Stimulated activated CD8-positive, alpha-beta memory T cell treated with anti-CD3 and anti-CD28 coated beads, Interleukin-7, amount 100 ng/mL, for 24 hours (primary cell): ENCODE results near the gene TFB2M.
"Not testable (repeated sequence)": the region's sequence is repeated elsewhere in the genome, so short reads cannot be mapped to it uniquely, and the experiment has no call there.

ENCODE experiments used
- DNase-seq: peaks from one replicate; pipeline ENCODE4 v3.0.0-alpha.2; 2020; ENCODE audit warnings: low read depth

Gene TFB2M

GRCh38 chr1:246566128-246566812, at the start of gene TFB2M, which contains the start of gene CNST:
TSS of gene TFB2M (minus strand) at chr1:246566261. CDS start at chr1:246566138, 123 bp downstream.
TSS of gene CNST (plus strand) at chr1:246566456. CDS start at chr1:246591563, 25,107 bp downstream.
- peak; percentile 86 for DNase-seq

DNA sequence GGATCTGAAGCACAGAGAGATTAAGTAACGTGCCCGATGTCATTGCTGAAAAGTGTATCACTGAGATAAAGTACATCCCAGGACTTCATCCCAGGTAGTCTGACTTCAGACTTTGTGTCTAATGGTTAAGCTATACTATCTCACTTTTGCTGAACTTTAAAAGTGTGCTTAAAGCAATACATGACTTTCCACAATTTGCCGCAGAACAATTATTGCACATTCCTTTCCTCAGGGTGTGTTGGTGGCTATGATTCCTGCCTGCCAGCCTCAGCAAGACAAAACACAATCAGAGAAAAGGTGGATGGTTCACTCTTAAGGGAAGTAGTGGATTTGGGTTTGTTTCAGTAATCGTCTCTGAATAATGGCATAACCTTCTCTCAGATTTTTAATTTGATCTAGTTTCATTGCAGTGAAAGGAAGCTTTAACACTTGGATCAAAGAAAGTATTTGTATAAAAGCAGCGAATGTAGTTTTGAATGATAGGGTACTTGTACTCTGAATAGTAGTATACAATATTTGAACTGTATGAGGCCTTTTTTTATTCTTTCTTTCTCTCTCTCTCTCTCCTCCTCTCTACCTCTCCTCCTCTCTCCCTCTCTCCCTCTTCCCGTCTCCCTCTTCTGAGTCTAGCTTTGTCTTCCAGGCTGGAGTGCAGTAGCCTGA, 47.2 kb upstream of the TFB2M start:
- no peak for DNase-seq

- DNase-seq: no peak
Observed at GRCh38 chr1:246609632-246610031, 43.6 kb upstream of the TFB2M start.

GRCh38 chr1:246608616-246609376, 42.7 kb upstream of the TFB2M start:
- no peak for DNase-seq

- no peak for DNase-seq
Observed at GRCh38 chr1:246607462-246607861, 41.4 kb upstream of the TFB2M start.

- not testable (repeated sequence) for DNase-seq
Observed at GRCh38 chr1:246605231-246605630, 39.2 kb upstream of the TFB2M start.

- no peak for DNase-seq
Observed at GRCh38 chr1:246602194-246602593, 36.1 kb upstream of the TFB2M start.

GRCh38 chr1:246600579-246600978, 34.5 kb upstream of the TFB2M start:
- DNase-seq: no peak

DNA sequence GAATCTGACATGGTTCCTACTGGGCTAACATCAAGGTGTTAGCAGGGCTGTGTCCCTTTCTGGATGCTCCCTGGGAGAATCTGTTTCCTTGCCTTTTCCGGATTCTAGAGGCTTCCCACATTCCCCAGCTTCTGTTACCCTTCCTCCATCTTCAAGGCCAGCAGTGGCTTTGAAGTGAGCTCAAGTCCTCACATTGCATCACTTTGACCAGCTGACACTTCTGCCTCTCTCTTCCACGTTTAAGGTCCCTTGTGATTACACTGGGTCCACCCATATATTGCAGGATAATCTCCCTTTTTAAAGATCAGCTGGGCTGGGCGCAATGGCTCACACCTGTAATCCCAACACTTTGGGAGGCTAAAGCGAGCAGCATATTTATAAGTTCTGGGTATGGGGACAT, 33.3 kb upstream of the TFB2M start:
- no peak for DNase-seq

DNA sequence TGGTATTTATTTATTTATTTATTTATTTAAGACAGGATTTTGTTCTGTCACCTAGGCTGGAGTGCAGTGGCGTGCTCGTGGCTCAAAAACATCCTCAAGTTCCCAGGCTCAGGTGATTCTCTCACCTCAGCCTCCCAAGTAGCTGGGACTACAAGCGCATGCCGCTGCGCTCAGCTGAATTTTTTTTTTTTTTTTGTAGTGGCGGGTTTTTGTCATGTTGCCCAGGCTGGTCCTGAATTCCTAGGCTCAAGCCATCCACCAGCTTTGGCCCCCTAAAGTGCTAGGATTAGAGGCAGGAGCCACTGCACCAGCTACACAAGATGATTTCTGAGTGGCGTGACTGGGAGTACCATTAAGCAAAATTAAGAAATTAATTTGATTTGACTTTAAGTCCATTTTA, 31.9 kb upstream of the TFB2M start:
- no peak for DNase-seq

DNA sequence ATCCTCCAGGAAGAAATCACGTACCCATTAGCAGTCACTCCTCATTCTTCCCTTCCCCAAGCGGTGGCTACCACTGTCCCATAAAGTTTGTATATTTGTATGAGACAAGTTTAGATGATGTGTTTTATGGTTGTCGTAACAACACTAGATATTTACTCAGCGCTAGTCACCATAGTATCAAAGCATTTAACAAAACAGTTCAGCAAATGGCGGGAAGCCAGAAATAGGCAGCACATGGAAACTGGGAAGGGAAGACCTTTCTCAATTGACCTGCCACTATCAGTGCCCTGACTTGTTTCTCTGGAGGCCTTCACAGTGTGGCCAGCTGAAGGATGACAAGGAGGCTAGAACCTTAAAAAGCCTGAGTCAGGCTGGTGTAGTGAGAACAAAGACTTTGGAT, 31.3 kb upstream of the TFB2M start:
- no peak for DNase-seq

GRCh38 chr1:246595146-246595545, 29.1 kb upstream of the TFB2M start:
- DNase-seq: no peak

DNA sequence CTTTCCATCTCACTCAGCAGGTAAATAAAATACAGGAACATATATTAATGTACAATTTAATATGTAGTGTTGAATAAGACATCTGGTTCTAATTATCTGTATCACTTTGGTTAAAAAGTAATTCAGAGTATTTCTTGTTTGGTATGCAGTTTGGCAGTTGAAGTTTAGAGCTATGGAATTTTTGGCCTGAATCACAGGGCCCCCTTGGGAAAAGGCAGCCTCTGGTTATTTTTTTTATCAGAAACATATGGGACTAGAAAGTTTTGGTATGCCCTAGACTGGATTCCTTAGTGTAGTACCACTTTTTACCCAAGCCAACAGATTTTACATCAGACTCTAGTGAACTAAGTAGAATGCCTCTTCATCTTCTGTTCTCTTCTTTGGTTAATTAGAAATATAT, 26.6 kb upstream of the TFB2M start:
- DNase-seq: no peak

DNA sequence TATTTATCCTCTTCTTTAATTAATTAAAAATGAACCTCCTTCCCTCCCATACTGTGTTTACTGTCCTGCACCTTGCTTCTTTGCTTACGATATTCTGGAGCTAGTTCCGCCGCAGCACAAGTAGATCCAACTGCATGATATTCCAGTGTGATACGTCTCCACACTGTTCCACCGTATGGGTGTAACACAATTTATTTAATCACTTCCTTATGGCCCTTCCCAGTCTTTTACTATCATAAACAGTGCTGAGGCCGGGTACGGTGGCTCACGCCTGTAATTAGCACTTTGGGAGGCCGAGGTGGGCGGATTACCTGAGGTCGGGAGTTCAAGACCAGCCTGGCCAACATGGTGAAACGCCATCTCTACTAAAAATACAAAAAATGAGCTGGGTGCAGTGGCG, 25.9 kb upstream of the TFB2M start:
- DNase-seq: no peak

DNA sequence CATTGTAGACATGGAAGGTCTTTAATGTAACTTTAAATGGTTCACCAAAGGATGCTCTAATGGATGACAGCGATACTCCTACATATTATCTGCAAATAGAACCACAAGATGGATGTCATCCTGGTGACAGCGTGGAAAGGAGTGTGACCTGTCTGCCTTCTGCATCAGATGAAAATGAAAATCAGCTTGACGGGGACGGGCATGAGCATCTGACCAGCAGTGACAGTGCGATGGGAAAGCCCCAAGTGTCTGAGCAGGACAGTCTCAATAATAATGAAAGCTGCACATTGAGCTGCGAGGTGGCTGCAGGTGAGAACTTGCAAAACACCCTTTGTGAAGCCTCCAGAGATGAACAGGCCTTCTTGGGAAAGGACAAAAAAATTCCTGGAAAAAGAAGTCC, 25.4 kb upstream of the TFB2M start:
- DNase-seq: no peak

GRCh38 chr1:246591047-246591446, 25.0 kb upstream of the TFB2M start:
- no peak for DNase-seq

DNA sequence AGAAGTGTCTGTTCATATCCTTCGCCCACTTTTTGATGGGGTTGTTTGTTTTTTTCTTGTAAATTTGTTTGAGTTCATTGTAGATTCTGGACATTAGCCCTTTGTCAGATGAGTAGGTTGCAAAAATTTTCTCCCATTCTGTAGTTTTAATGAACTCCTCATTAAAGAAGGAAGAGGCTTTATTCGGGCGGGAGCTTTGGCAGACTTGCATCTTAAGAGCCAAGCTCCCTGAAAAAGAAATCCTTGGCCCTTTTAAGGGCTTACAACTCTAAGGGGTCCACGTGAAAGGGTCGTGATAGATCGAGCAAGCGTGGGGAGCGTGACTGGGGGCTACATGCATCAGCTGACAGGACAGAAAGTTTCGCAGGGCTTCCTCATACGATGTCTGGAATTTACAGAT, 23.9 kb upstream of the TFB2M start:
- DNase-seq: not testable (repeated sequence)

DNA sequence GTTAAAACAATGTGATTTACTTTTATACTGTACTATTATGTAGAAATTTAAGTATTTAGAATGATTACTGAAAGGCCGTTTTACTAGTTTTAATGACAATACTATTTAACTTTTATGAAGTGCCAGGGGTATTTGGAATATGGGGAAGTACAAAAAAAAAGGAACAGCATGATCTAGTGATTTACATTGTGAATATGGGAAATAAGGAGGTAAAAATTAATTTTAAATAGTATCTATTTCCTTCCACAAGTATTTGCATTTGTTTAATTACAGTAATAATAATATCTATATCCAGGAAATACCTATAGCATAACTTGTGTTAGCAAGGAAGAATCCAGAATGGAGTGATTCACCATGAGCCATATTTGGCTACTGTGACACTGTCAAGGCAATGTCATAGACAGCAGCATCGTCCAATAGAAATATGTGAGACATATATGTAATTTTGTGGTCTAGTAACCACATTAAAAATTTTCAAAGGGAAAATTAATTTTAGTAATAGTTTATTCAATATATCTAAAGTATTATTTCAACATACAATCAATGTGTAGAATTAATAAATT, 22.2 kb upstream of the TFB2M start:
- no peak for DNase-seq

DNA sequence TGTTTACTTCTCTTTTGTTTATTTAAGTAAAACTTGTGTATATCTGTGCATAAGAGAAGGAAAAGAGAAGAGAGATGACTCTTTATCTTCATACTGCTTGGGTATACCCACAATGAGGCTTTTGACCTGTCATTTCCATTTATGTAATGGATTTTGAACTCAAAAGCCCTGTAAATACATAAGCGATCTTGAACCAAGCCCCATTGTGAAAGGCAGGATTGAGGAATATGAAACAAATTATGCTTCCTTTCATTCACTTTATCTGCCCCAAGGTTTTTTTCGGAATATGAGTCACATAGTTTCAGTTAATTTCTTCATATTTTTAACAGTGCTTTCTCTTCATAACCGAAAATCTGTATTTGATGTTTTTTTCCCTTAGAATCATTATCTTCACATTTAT, 21.5 kb upstream of the TFB2M start:
- DNase-seq: no peak

DNA sequence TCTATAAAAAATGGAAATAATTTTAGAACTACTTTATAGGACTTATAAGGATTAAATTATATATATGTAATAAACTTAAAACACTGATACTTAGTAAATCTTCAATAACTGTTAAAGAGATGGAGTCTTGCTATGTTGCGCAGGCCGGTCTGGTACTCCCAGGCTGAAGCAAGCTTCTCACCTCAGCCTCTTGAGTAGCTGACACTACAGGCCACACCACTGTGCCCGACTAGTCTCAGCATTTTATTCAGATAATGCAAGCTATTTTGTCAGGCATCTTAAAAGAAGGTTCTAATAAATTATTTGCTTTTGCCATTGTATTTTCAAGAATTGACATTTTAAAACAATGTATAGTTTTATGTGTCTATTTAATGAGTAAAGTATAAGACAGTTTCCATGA, 21.0 kb upstream of the TFB2M start:
- DNase-seq: no peak

DNA sequence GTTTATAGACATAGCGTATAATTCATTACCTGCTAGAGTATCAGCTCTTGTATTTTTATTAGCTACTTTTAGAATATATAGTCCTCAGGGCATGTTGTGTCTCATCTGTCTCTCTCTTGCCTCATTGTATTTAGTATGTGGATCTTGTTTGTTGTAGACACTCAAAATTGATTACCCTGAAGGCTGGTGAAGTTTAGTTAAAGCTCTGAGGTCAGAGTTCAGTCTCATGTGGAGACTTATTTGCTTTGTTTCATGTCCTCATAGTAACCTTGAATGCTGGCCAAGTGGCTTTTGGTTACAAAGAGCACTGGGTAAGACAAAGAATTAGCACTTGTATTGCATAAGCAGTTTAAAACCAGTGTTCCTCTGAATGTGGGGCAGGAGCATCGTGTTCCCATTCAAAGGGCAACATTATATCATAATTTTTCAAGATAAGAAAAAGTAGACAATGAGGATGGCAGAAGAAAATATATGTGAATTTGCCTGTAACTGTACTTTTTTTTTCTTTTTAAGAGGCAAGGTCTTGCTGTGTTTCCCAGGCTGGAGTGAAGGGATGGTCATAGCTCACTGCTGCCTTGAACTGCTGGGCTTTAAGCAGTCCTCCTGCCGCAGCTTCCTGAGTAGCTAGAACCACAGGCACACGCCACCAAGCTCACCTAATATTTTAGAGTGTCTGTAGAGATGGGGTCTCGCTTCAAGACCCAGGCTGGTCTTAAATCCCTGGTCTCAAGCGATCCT, 17.6 kb upstream of the TFB2M start:
- no peak for DNase-seq

DNA sequence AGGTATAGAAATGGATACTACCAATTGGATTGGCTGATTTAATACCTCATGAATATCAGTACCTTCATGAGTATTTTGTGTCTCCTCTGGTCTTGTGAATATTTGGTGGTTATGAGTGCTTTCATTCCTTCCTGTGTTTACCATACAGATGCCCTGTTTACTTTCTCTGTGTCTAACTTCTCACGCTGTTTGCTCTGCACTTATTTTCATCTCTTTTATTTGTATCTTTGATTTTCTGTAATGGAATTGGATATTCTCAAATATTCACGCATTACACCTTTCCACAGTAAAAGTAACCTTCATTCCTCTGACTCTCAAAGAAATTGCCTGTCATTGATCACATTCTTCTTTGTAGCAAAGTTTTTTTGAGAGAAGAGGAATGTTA, 17.0 kb upstream of the TFB2M start:
- no peak for DNase-seq
